OCI-LY7 (cell line): ENCODE data around the gene CCR7. TPM values are rescaled to one million over a fixed set of nuclear protein-coding genes. Genes with fewer than 3 reads are reported as not detected.

Experiments
- BruUV-seq: library from RNA; stranded (reverse); fragments of 400-500 nt; replicated peaks from 2 replicates; lab custom pipeline; 2021; lab: Mats Ljungman, UMichigan
- CTCF ChIA-PET: fragments of 300-600 bp; sonication (Branson Sonifier 250); formaldehyde crosslinking; loops from one replicate; lab custom pipeline; 2022; ENCODE audit warnings: antibody characterized with exemption; ENCODE audit not compliant: unreplicated experiment; lab: Charles Lee
- POLR2A ChIA-PET: fragments of 300-600 bp; sonication (Branson Sonifier 250); formaldehyde crosslinking; loops from one replicate; lab custom pipeline; 2022; ENCODE audit warnings: antibody characterized with exemption; lab: Charles Lee
- DNase-seq: peaks from one replicate; pipeline ENCODE4 v3.0.0-alpha.2; 2015; ENCODE audit warnings: low spot score
- H2AFZ ChIP-seq: fragments of 200-600 bp; sonication (generic), shearing (Covaris generic); 2 replicates; pipeline ENCODE4 v1.6.1; 2014; ENCODE audit warnings: mild to moderate bottlenecking, antibody characterized with exemption, low read length, moderate library complexity
- H3K27ac ChIP-seq: fragments of 200-600 bp; sonication (generic); 2 replicates; pipeline ENCODE4 v1.5.1; 2014; ENCODE audit warnings: mixed run types, low read depth, mild to moderate bottlenecking, moderate library complexity, low read length, inconsistent platforms; ENCODE audit not compliant: poor library complexity, severe bottlenecking
- H3K36me3 ChIP-seq: fragments of 200-600 bp; sonication (generic); 2 replicates; pipeline ENCODE4 v1.6.1; 2014; ENCODE audit warnings: mild to moderate bottlenecking, antibody characterized with exemption, low read length, moderate library complexity, mixed read lengths; ENCODE audit not compliant: insufficient read depth
- H3K4me1 ChIP-seq: fragments of 200-600 bp; sonication (generic); 2 replicates; pipeline ENCODE4 v1.5.1; 2014; ENCODE audit warnings: mild to moderate bottlenecking, low read length; ENCODE audit not compliant: insufficient read depth, poor library complexity, severe bottlenecking
- H3K4me2 ChIP-seq: fragments of 200-600 bp; sonication (generic); 2 replicates; pipeline ENCODE4 v1.6.1; 2014; ENCODE audit warnings: mild to moderate bottlenecking, low read length
- H3K4me3 ChIP-seq: fragments of 200-600 bp; sonication (generic); 2 replicates; pipeline ENCODE4 v1.5.1; 2014; ENCODE audit warnings: mild to moderate bottlenecking, low read depth, low read length; ENCODE audit not compliant: poor library complexity, severe bottlenecking
- H3K79me2 ChIP-seq: fragments of 200-600 bp; sonication (generic); 2 replicates; pipeline ENCODE4 v1.6.1; 2016; ENCODE audit warnings: low read depth, mild to moderate bottlenecking, low read length, moderate library complexity, mixed read lengths; ENCODE audit not compliant: insufficient read depth
- H3K9me2 ChIP-seq: fragments of 200-600 bp; sonication (generic); 2 replicates; pipeline ENCODE4 v1.6.1; 2016; ENCODE audit warnings: mild to moderate bottlenecking, low read length, mixed read lengths; ENCODE audit not compliant: insufficient read depth
- H3K9me3 ChIP-seq: fragments of 200-600 bp; sonication (generic); 2 replicates; pipeline ENCODE4 v1.6.1; 2014; ENCODE audit warnings: mild to moderate bottlenecking, mixed run types, low read length, mixed read lengths
- H4K20me1 ChIP-seq: fragments of 200-600 bp; sonication (generic); 2 replicates; pipeline ENCODE4 v1.6.1; 2014; ENCODE audit warnings: mild to moderate bottlenecking, antibody characterized with exemption, low read length, moderate library complexity, mixed read lengths; ENCODE audit not compliant: insufficient read depth
- EZH2phosphoT487 ChIP-seq: fragments of 200-600 bp; sonication (generic); IDR thresholded peaks from 2 replicates; pipeline ENCODE4 v1.6.1; 2018; ENCODE audit warnings: low read depth, borderline replicate concordance, mild to moderate bottlenecking, mixed run types, antibody characterized with exemption, low read length, moderate library complexity, mixed read lengths
- intact Hi-C: fragments of 100-400 bp; cut with micrococcal nuclease; formaldehyde crosslinking; loops from one replicate; pipeline ENCODE4 v1.10.0; 2022; ENCODE audit not compliant: unreplicated experiment
- total RNA-seq, 2 experiments: library from RNA; depleted of rRNA in 1 of 2; stranded (reverse); fragments of >200 nt in 1 of 2; shearing (Covaris generic) in 1 of 2; gene quantifications; 2 replicates each; pipeline ENCODE4 v1.2.3, GENCODE V29; 2014 to 2022
- TF ChIP-seq, protein P1 (sequence below): fragments of 200-600 bp; sonication (generic); conservative IDR thresholded peaks from 2 replicates; pipeline ENCODE4 v1.5.1; 2014; ENCODE audit warnings: mild to moderate bottlenecking, antibody characterized with exemption, low read length, moderate library complexity, mixed read lengths

The CCR7 gene
- total RNA-seq, 2 experiments from 2014 or later = 0.48 to 2.3 TPM

DNA sequence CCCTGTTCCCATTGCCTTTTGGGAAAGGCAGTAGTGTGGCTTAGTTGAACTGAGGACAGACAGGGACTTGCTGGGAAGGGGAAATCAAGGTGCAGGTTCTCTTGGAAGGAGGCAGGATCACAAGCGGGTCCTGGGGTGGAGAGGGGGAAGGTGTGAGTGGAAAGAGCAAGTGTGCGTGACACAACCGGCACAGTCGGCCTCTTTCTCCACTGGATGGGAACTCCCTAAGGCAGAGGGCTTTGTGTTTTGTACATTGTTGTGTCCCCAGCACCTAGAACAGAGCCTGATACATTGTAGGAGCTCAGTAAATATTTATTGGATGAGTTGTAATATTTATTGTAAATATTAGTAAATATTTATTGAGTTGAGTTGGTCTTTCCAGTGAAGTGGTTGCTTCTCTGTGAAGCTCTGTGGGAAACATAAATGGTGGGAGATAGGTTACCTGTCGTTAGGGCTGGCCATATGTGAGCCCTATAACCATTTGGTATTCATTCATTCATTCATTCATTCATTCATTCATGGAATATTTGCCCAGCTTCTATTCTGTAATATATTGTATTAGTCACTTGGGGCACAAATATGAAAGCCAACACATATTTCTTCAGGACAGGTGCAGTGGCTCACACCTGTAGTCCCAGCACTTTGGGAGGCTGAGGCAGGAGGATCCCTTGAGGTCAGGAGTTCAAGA is 48.3 kb upstream of the CCR7 start:
- Histone ChIP-seq H3K36me3 (no peaks in the 10 kb centered on the region), H4K20me1 (no peaks in the 10 kb centered on the region), H3K9me2 (no peaks in the 10 kb centered on the region), H2AFZ (no peak overlapping the region), H3K4me3 (no peak overlapping the region), H3K79me2 (no peaks in the 10 kb centered on the region), H3K27ac (no peak overlapping the region), H3K9me3 (no peaks in the 10 kb centered on the region), H3K4me2 (no peak overlapping the region), H3K4me1 (peaks cover 19% of the 10 kb centered on the region)
- TF ChIP-seq, protein P1, sequence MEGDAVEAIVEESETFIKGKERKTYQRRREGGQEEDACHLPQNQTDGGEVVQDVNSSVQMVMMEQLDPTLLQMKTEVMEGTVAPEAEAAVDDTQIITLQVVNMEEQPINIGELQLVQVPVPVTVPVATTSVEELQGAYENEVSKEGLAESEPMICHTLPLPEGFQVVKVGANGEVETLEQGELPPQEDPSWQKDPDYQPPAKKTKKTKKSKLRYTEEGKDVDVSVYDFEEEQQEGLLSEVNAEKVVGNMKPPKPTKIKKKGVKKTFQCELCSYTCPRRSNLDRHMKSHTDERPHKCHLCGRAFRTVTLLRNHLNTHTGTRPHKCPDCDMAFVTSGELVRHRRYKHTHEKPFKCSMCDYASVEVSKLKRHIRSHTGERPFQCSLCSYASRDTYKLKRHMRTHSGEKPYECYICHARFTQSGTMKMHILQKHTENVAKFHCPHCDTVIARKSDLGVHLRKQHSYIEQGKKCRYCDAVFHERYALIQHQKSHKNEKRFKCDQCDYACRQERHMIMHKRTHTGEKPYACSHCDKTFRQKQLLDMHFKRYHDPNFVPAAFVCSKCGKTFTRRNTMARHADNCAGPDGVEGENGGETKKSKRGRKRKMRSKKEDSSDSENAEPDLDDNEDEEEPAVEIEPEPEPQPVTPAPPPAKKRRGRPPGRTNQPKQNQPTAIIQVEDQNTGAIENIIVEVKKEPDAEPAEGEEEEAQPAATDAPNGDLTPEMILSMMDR = no peak
- no peak for TF ChIP-seq EZH2phosphoT487
- ChIA-PET CTCF (no interaction called here), POLR2A (interaction anchor here (0.6 to 1.1 kb wide), 2 partner anchors 10 to 12 kb away, joined by 3 read pairs; no protein-coding TSS in a partner anchor)
- DNase-seq = no peak
- no TSS peak for BruUV-seq
- intact Hi-C loops = loop anchor here (2.0 kb wide), 1 partner anchor 15 kb away; no protein-coding TSS in a partner anchor

DNA sequence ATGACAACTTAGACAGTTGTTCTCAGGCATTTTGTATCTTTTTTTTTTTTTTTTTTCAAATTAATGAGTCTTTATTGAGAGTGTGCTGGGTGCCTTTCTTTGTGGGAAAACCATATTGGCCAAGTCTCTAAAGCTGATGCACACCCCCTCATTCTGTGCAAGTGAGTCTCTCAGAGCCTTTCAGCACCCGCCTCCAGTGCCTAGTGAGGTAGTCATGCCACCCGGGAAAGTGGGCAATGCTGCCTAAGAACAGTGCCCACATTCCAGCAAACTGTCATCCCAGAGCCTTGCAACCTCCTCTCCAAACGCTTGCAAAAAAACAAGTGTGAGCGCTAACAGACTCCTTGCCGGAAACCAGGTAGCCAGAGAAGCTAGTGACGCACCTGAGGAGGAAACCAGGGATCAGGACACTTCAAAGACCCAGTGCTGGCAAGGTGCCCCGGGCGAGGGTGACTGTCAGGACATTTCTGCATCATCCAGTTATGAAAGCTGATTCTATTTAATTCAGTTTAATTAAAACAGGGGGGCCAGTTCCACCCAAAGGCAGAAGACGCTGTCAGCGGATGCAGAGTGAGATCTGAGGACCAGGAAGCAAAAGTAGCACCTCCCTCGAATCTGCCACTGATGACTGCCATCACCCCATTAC is 47.5 kb upstream of the CCR7 start:
- intact Hi-C loops = no loop called here

More for the DNA sequence above, 47.5 kb upstream of the CCR7 start:
- BruUV-seq = no TSS peak
- H3K79me2 ChIP-seq = no peaks in the 10 kb centered on the region
- ChIA-PET CTCF (no interaction called here), POLR2A (interaction anchor here (1.1 kb wide), 1 partner anchor 9 kb away, joined by 3 read pairs; no protein-coding TSS in a partner anchor)
- peaks cover 19% of the 10 kb centered on the region for H3K4me1 ChIP-seq
- no peak overlapping the region for H3K4me2 ChIP-seq
- no peaks in the 10 kb centered on the region for H4K20me1 ChIP-seq
- TF ChIP-seq EZH2phosphoT487 = no peak
- TF ChIP-seq, protein P1 = no peak
- H3K9me3 ChIP-seq = no peaks in the 10 kb centered on the region
- no peak for DNase-seq
- no peak overlapping the region for H3K4me3 ChIP-seq
- no peak overlapping the region for H3K27ac ChIP-seq
- no peaks in the 10 kb centered on the region for H3K36me3 ChIP-seq
- H2AFZ ChIP-seq = no peak overlapping the region
- no peaks in the 10 kb centered on the region for H3K9me2 ChIP-seq
